ENCODE data around the gene ZCCHC7.

ZCCHC7 gene

DNA sequence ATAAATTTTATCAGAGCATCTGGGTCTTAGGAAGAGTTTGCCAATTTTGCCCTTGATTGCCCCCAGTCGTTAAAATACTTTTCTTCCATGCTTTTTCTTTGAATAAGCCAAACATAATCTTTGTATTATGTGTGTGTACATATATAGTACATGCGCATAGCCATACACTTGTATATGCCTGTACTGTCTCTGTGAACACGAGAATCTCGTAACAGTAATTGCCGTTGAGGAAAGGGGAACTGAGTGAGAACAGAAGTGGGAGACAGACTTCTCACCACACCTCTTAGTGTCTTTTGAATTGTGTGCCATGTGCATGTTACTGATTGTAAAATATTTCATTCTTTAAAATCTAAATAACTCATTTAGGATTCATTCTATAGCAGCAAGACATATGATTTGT is 222.5 kb downstream of the ZCCHC7 start:
- no peak for DNase-seq

DNA sequence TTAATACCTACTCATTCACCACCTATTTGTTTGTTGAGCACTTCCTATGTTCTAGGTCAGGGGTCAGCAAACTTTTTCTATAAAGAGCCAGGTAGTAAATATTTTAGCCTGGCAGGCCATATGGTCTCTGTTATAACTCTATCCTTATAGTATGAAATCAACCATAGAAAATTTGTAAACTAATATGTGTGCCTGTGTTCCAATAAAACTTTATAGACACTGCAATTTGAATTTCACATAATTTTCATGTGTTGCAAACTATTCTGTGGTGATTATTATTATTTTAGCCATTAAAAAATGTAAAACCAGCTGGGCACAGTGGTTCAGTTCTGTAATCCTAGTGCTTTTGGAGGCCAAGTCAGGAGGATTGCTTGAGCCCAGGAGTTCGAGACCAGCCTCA is 223.3 kb downstream of the ZCCHC7 start:
- no peak for DNase-seq

DNA sequence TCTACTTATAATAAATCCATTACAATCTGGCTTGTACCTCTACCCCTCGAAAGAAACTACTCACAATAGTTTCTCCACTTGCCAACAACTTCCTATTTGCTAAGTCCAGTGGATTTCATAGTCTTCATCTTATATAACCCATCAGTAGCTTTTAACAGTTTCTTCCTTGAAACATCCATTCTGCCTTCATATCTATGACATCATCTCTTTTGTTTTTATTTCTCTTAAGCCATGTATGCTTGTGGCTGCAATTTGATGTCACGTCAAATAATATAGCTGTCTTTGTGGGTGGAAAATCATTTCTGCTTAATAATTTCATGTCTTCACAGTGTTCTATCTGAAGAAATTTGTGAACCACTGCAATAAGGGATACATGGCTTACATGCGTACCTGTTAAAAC is 224.7 kb downstream of the ZCCHC7 start:
- no peak for DNase-seq

DNA sequence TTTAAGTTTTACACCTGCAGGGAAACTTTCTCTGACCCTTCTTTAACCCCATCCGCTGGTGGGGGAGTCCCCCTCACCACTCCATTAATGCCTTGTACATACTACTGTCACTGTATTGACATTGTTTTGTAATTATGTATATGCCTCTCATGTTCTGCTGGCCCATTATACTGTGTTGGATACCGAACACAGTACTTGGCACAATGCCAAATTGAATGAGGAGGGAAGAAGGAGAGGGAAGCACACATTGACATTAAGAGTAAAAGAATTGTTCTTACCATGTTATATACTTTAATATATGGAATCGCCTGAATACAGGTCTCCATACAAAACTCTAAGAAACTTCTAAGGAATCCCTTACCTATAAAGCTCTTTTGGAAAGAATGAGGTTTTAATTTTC is 228.5 kb downstream of the ZCCHC7 start:
- no peak for DNase-seq

DNA sequence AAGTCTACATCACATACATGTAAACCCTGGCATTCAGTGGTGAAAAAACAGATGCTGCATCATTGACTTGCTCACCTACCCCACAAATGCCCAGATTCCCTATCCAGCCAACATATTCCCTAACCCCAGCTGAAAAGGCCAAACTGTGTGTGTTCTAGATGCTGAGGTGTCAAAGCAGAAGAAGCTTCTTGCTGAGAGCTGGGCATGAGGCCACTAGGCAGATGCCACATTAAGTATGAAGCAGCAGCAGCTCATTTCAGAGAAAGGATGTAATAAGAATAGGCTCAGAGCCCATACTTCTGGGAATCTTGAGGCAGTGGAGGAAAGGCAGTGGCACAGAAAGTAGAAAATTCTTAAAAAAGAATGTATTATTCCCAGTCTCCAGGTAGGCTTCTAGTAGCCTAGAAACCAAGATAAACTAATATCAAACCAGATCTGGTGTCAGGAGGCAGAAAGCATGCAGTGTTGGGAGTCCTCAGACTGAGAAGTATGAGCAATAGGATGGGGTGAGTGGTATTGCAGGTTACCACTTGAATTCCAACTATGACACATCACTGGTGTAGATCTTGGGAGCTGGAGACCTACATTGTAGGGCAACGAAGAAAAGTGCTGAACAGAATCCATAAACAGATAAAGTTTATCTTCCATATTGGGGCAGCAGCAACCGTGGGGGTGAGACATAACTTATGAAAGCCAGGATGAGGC is 230.3 kb downstream of the ZCCHC7 start:
- DNase-seq: no peak

DNA sequence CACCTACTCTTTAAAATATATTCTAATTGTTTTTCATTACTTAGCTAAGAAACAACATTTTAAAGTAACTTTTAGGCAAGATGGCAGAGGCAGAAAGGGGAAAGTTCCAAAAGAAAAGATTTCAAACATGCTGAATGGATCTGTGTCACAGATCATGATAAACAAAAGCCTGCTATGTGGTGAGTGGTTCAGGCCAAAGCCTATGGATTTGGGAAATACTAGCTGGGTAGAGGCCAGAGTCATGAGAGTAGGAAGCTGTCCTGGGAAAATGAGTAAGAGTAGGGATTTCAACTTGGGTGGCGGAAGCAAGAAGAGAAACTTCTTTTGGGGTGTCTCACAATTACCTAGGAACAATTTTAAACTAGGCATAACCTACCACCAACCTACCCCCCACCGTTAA is 233.4 kb downstream of the ZCCHC7 start:
- no peak for DNase-seq

DNA sequence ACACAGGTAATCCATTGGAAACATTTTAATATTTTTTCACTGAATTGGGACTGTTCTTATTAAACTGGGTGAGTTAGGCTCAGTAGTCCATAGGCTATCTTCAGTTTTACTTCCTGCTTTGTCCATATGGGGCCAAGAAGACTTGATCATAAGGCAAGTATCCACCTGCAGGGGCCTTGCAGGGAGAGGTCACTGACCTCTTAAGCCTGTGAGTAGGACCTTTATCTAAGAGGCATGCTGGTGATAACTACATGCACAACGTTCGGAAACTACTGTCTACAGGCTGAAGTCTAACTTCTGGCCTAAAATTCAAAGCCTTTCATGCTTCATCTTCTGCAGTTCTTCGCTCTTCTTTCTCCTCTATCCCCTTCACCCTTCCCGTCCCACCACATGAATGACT is 242.1 kb downstream of the ZCCHC7 start:
- no peak for DNase-seq

DNA sequence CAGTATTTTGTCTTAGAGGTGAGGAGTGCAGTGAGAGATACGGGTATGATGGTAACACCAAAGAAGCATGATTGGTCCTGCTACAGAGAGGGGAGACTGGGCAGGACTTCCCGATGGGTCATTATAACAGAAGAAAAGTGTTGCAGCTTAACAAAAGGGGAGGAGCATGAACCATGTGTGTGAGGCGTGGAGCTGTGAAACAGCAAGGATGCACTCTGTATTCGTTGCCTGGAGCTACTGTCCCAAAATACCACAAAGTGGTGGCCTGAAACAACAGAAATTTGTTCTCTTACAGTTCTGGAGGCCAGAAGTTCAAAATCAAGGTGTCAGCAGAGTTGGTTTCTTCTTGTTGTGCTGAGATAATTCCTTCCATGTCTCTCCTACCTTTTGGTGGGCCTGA is 242.8 kb downstream of the ZCCHC7 start:
- DNase-seq: no peak

DNA sequence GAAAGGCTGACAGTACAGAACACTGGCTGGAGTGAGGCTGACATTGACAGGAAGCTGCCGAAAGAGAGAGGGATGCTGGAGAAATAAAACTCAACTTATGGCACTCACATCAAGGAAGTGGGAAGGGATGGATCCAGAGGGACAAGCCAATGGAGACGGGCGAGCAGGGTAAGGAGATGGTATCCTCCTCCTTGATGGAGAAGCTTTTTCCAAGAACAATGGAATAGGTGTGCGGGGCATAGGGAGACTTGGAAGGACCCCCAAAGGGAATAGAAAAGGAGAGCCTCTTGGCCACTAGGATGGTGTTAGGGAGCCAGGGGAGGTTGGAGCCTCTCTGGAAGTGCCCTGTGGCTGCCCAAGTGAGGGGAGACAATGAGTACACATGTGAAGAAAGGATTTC is 243.8 kb downstream of the ZCCHC7 start:
- DNase-seq: no peak

DNA sequence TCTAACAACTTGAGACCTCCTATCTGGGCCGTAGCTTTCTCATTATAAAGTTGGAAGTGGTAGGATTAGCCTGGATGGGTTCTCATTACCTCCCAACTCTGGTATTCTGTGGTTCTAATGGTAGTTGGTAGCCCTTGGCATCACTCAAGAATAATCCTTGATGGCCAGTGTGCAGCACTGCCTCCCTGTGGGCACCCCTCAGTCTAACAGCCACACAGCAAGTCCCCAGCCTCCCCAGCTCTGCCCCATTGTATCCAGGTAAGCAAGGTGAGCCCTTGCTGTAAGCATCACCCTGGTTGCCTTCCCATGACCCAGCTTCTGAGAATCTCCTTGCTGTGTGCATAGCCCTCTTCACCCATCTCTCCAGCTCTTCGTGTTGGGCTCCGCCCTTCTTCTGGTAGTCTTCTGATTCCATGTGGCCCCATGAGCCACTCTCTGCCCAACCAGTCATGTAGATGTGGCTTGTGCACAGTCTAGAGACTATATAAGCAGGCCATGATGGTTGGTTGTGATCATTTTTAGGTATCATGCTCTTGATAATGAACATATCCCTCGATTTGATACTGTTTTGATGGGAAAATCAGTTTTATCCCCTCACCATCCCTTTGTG is 244.5 kb downstream of the ZCCHC7 start:
- no peak for DNase-seq

DNA sequence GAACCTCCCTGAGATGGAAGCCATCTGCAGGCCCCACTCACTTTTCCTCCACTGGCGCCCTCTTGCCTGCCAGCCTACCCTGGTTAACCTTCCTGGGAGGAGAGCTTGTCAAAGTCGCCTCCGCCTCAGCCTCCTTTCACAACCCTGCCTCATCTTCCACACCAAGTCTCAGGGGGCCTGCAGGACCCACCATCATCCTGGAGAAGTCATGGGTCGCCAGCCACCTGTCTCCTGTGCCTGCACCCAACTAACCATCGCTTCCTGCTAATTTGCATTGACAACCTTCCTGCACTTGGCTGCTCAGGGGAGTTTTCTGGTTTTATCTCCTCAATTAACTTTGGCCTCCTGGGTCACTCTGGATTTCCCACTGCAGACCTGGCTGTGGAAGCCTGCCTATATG is 249.3 kb downstream of the ZCCHC7 start:
- no peak for DNase-seq

DNA sequence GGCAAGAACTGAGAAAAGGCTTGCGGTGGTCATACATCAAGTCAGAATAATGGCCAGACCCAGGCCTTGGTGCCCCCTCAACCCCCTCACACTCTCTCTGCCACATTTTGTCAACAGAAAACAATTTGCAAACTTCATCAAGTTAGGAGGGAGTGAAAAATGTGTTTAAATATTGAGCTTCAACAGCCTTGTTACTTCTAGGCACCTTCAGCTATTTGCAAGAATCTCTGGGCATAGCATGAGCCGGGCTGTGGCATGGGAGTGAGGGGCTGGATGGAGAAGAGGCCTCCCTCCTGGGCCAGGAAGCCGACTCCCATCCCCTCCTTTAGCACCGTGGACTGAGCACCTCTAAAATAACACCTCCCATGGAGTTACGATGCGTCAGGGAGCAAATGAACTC is 249.9 kb downstream of the ZCCHC7 start:
- no peak for DNase-seq

DNA sequence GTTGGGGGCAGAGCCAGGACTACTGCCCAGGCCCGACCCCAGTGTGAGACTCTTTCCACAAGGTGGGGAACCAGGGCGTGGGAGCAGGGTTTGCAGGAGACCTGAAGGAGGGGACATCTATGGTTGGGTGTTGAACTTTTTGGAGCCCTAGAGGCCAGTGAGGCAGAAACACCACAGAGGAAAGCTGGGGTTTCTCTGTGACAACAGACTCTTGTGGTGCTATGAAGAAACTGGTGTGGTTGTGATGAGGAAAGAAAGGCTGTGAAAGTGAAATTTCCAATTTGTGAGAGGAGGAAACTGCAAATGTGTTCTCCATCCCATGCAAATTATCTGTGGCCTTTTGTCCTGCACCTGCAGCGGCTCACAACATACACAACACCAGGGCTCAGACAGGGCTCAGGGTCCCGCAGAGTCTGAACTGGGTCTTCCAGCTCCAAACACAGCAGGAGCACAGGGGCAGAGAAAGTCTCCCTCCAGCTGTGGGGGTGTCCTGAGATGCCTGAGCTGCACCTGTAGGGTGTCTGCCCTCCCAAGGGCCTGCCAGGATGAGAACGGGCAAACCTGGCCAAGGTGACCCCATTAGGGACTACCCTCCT is 250.7 kb downstream of the ZCCHC7 start:
- no peak for DNase-seq

DNA sequence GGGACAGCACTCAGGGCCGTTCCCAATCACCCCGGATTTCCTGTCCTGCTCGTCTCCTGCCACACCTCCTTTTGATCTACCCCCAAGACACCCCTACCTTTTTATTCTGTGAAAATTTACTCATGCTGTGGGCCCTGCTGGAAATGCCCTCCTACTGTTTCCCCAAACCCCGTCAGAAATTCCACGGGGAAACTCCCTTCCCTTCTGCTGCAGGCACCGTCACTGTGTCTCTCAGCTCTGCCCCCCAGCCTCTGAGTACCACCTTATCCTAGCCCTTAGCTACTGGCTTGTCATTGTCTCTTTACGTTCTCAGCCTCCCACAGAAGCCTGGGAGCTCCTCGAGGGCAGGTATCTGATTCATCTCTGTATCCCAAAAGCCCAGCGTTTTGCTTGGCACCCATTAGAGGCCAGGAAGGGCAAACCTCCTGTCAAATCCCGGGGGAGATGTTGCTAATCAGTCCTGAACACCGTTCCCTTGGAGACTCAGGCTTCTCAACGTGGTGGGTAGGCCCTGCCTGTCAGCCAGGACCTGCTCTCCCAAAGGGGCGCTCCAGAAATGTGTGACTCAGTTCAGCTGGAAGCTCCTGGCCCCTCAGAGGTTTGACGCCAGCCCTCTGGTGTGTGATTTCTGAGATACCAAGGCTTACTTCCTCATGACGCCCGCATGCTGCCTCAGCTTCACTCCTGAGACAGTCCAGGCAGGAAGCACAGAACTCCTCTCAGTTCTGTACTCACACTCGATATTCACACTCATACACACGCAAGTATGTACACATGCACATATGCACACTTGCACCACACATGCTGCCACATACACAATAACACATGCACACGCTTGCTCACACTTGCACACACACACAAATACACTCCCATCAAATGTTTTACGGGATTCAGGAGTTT is 251.4 kb downstream of the ZCCHC7 start:
- no peak for DNase-seq

DNA sequence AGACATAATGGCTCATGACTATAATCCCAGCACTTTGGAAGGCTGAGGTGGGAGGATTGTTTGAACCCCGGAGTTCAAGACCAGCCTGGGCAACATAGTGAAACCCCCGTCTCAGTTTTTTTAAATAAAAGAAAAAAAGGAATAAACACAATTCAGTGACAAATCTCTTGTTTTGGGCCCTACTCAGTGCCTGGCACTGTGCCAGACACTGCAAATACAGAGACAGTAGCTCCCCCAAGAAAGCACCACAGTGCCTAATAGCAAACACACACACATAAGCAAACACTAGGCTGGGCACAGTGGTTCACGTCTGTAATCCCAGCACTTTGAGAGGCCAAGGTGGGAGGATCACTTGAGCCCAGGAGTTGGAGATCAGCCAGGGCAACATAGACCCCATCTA is 252.5 kb downstream of the ZCCHC7 start:
- no peak for DNase-seq

DNA sequence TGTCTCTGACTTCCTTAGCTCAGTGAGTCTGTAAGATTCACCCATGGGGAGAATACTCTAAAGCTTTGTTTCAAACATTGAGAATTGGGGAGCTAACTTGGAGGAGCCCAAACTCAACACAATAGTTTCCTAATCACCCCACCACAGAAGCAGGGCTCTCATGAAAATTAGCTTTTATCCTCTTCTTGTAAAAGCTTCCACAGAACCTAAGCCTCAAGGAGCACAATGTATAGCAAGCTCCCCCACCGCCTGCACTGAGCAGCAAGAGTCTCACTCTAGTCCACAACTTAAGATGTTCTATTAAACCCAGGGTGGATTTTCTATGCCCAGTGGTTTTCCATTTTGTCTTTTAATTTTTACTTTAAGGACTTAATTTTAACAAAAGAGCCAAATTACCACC is 253.2 kb downstream of the ZCCHC7 start:
- no peak for DNase-seq

DNA sequence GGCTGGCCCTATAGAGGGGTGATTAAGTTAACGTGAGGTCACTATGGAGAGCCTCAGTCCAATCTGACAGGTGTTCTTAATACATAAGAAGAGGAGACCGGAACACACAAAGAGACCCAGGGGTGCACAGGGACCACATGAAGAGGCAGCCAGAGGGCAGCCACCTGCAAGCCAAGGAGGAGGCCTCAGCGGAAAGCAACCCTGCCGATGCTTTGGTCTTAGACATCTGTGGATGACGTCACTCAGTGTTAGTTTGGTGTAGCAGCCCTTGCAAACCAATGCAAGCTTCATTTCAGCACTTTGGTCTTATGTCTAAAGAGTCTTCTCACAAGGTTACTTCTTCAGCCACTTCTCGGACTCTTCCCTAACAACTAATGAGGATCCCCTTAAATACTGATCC is 254.5 kb downstream of the ZCCHC7 start:
- DNase-seq: no peak

DNA sequence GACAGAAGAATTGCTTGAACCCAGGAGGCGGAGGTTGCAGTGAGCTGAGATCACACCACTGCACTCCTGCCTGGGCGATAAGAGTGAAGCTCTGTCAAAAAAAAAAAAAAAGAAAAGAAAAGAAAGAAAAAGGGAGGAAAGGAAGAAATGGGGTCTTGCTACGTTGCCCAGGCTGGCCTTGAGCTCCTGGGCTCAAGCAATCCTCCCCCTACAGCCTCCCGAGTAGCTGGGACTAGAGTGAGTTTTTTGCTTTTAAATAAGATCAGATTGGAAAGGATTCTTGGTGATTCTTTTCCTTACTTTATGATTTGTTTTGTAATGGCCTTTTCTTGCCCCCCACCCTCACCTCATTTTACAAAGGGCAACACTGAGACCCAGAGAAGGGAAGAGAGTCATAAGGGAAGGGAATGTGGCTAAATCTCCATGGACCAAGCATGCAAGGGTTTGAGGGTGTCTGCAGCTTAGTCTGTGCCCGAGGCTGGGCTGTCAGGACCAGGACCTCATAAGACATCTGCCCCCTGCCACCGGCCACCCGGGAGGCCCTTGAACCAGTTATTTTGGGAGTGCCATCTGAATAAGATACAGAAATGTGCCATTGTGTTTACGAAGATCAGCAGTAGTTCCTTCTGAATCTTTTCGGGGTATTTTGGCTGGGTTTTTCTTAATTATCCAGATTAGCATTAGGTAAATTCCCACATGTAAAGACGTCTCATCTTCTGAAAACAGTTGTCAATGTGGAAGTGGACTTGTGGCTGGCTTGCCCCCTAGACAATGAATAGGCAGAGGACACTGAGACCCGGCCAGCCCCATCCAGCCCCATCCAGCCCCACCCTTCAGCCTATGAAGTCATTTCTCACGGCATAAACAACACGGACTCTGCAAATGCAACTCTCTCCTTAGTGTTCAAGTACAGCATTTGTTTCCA is 257.6 kb downstream of the ZCCHC7 start:
- no peak for DNase-seq

DNA sequence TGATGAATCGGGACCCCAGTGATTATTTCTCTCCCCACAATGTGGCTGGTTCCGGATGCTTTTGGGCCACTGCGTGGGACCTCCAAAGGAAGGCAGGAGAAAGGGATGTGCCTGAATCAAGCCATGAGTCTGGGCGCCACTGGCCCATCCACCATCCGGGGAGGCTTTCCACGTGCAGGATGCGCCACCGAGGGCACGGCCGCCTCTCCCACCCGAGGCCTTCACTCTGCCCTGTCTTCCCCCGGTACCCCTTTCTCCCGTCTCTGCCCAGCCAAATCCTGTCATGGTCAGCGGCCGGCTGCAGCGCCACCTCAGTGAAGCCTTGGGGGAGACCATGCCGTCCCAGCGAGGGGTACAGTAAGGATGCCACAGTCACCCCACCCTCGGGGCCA is 258.2 kb downstream of the ZCCHC7 start:
- no peak for DNase-seq

DNA sequence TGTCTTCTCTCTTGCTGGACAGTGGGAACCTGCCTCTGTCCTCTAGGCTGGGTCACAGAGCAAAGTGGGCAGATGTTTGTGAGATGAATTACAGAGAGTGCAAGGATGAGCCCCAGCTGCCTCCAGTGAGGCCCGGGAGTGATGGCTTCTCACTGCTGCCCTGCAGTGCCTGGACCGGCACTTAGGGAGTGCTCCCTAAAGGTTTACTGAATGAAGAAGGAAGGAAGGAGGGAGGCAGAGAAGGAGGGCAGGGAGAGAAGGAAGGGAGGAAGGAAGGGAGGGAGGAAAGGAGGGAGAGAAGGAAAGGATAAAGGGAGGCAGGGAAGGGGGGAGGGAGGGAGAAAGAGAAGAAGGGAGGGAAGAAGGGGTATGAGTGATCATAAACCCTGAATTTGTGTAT is 259.5 kb downstream of the ZCCHC7 start:
- DNase-seq: no peak

DNA sequence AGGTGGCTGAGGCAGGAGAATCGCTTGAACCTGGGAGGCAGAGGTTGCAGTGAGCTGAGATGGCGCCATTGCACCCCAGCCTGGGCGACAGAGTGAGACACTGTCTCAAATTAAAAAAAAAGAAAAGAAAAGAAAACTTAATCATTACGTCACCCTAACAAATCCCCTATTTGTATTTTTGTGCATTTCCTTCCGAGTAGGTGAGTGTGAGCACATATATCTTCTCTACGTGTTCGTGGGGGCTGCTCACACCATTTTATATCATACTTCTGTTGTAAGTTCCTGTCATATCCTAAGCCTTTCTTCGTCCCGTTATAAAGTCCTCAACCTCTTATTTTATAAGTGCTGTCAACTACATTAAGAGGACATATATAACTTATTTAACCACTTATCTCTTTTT is 260.2 kb downstream of the ZCCHC7 start:
- no peak for DNase-seq

DNA sequence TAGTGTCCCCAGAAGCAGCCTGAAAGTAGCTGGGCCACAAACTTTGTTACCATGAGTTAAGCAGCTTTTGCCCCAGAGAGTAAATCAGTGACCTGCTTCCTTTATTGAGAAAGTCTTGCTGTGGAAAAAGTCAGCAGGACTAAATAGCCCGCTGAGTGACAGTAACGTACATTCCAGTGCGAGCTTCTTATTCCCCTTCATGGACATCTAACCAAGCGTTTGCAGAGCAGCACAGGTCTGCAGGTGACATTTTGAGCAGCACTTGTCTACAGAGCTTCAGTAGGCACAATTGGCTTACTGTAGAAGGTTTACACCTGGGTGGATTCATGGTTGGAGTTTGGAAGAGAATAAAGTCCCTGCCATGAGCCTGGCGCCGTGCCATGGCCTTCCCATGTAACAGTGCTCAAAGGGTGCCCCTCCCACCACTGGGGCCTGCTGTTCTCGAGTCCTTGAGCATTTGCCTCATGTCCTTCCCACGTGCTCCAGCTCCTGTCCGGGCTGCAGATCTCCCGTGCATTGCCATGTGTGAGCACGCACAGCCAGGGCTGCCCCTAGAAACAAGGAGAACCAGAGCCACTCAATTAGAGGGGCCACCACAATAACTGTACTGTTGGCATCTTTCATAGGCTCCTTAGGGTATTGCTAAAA is 260.8 kb downstream of the ZCCHC7 start:
- DNase-seq: no peak
